HG02623 (cell line): ENCODE data around the gene SMYD2.

Experiments
- ATAC-seq: cut with Tn5 transposase; IDR thresholded peaks from one replicate; pipeline ENCODE4 v1.9.1; 2021; ENCODE audit warnings: moderate library complexity; ENCODE audit not compliant: unreplicated experiment

Gene SMYD2

DNA sequence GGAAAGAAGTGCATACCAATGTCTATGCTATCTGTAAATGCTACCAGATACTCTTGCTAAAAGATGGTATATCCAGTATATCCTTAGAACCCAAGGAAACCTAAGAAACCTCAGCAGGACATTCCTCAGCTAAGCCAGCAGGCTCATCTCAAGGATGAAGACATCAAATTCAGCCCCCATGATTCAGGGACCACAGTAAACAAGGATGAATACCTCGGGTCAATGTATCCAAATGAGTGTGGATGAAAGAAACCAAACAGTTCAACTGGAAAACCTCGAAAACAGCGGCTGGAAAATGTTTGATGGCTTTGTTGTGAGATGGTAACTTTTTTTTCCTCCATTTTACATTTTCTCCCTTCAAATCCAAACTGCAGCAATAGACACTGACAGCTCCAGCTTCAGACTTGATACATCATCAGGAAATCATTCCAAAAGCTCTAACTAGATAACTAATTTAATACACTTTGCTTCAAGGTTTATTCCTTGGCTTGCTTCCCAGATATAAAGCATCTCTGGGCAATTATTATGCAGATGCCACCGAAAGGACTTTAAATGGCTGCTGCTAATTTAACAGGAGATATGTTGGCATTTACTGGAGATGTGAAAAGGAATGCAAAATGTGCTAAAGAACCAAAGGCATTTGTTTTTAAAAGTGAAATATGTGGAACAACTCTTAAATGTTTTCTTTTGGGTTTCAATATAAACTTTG, 73.6 kb downstream of the SMYD2 start:
- ATAC-seq: no peak

DNA sequence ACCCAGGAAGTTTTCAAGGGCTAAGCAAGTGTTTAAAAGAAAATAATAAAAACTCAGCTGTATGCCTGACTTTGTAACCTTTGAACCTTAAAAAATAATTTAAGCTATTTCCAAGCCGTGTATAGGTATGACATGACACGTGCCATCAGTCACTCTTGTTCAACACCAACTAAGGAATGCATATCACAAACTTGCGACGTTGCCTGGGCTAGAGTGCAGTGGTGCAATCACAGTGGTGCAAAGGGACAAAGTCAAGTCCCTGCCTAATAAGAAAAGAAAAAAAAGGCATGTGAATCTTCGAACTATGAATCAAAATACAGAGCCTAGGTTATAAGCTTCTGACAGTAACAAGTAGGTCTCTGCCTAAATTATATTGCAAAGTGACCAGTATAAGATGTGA, 79.2 kb downstream of the SMYD2 start:
- ATAC-seq: no peak

DNA sequence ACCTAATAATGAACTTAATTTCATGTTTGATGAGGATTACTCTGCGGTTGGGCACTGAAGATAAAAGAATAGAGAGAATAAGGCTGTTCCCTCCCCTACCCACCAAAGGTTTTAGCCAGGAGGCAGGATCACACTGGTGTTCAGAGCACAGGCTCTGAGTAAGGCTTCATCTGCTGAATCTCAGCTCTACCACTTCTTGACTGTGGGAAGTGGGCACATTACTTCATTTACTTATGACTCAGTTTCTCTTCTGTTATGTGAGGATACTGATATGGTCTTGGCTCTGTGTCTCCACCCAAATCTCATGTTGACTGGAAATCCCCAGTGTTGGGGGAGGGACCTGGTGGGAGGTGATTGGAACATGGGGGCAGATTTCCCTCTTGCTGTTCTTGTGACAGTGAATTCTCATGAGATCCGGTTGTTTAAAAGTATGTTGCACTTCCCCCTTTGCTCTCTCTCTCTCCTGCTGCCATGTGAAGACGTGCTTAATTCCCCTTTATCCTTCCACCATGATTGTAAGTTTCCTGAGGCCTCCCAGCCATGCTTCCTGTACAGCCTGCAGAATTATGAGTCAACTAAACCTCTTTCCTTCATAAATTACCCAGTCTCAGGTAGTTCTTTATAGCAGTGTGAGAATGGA, 79.7 kb downstream of the SMYD2 start:
- ATAC-seq: no peak

DNA sequence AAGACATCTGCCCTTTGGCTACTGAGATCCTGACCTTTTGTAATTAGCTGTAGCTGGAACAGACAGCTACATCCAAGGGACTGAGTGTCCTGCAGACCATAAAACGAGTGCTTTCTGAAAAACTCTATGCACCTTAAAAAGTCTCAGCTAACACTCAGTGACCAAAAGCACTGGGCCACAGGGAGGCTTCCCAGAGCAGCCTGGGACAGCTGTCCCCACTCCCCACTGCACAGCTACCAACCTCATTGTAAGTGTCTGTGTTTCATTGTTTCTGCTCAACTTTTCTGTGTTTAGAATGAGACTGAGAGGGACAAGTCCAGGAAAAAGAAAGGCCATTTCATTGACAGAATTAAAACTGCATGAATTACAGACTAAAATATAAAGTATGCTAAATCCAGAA, 80.7 kb downstream of the SMYD2 start:
- no peak for ATAC-seq

DNA sequence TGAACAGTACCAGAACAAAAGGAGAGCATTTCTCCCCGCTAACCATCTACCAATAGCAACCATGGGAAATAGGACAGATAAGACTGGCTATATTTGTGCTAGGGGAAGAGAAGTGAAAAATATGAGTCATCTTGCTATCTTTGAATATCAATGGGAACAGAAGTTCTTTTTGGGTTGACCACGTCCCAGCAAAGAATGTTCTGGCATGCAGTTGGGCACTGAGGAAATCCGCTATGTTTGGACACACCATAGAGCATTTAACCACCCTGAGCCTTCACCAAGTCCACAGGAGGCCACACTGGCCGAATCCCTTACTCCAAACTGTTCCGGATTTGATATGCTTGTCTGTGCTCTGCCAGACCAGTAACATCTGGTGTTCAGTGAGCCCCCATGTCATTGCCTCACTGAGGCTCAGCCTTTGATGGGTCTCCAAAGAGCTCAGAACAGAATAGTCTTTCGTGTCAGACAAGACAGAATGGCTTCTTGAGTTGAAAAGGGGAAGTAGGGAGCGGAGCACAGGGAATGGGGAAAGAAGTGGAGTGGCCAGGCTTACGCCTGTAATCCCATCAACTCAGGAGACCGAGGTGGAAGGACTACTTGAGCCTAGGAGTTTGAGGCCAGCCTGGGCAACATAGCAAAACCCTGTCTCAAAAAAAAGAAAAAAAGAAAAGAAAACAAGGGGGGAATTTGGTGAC, 81.4 kb downstream of the SMYD2 start:
- no peak for ATAC-seq

DNA sequence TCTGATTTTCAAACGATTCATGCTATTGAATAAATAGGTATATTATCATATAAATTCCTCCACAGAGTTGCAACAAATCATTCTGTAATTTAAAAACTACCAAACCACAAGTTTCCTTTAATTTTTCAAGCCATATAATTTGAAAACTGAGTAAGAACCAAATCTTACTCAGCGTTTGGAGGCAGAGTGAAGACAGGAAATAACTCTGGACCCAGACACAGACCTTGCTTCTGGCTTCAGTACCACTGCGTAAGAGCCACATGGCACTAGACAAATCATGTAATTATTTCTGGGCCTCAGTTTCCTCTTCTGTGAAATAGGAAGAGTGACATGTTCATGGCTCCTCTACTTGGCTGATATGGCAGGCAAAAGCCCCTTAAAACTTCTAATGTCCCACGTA, 82.4 kb downstream of the SMYD2 start:
- no peak for ATAC-seq

DNA sequence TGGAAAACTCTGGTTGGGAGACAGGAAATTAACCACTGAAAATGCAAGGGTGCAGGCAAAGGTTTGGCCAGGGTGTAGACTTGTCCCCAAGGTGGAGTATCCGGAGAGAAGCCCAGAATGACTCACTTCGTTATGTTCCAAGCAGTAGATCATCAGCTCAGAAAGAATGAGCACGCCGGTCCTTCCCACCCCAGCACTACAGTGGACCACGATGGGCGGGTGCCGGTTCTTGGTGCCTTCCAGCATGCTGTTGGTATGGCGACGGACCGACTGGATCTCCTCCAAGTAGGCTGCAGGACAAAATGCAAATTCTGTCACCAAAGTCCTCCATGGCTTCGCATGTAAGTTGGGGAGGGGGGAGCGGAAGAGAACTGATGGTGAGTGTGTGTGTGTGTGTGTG, 83.4 kb downstream of the SMYD2 start:
- ATAC-seq: no peak

DNA sequence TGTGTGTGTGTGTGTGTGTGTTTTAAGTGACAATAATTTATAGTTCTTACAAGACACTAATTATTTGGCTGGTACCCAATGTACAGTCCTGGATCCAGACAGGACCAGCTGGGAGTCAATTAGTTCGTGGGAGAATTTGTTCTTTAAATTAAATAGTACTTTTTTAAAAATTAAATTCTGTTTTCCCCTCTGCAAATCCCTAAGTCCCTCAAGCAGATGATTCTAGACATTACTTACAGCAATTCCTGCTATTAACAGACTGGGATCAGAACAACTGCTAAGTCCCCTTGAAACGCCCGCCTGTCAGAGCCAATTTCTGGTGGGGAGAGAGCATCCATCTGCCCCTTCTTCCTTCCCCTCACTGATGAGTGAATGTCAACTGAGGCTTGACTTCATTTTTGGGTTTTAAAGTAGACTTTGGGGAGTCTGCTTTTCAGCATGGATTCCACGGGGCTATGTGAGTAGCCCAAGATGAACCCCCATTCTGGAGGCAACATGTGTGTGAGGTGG, 83.9 kb downstream of the SMYD2 start:
- ATAC-seq: no peak

DNA sequence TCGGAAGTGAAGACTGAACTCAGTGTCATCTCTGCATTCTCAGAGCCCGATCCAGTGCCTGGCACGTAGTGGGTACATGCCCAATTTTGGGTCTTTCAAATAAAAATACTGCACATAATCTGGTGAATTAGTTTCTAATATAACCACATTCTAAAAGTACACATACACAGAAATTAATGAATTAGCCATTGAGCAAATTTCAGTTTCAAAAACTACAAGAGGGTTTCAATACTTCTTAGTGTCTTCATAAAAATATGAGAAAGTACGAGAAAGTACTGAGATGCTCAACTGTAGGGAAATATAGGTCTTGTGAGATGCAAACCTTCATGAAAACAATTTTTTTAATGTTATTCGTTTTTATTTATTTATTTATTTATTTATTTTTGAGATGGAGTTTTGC, 86.9 kb downstream of the SMYD2 start:
- no peak for ATAC-seq

DNA sequence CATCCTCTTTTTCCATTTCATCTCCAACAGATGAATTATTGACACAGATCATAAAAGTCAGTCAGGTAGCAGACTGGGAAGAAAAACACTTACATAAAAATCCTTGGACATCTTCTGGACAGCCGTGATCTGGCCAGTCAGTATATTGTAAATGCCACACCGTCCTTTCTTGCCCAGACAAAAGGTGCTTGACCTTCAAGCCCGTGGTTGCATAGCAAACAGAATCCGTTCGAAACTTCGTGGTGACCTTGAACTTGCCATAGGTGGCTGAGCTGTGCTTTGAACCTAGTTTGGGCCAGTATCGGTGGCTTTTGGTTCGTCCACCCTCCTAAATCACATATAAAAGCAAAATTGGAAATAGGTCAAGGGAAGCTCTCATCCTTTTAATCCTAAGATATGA, 88.4 kb downstream of the SMYD2 start:
- no peak for ATAC-seq

DNA sequence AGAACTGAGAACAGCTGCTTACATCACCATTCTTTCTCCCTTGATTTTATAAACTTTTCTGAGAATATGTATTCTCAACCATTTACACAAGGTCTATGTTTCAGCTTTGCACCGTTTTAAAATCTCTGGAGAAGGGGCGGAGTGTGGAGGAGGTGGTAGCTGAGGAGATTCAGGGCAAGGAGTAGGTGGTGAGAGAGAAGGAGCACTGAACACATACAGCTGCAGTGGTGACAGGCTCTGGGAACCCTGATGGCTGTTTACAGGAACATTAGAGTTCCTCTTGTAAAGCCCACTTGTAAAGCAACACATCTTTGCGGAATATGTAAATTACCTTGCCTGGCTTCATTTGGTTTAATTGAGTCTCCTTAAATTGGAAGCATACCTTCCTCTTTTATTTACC, 89.7 kb downstream of the SMYD2 start:
- no peak for ATAC-seq

DNA sequence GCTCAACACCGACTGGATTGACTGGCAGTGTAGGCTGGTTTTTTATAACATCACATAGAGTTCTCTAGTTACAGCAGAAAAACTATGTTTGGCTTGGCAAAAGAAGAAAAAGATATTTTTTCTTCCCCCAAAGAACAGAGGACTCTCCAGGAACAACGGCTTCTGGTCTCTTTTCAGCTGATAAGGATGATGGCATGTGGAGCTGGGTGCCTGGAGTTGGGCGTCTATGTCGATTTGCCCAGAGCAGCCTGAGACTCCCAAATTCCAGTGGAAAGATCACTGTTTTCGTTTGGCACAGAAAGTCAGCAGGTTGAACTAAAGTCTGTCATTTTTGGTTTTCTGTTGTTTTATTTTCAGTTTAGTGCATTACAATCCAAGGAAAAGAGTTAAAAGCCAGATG, 91.1 kb downstream of the SMYD2 start:
- ATAC-seq: no peak

DNA sequence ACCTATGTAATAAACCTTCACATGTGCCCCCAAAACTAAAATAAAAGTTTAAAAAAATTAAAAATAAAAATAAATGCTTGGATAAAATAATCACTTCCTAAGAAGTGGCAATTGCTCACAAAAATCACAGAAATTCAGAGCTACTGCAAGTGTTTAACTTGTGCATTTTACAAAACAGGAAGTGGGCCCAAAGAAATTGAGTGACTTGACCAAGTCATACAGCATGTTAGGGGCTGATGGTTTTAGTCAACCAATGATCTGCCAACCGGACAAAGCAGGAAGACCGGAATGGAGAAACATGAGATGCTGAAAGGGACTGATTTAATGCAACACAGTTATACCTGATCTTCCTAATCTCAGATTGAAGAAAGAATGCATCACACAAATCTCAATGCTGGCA, 96.5 kb downstream of the SMYD2 start:
- ATAC-seq: no peak

DNA sequence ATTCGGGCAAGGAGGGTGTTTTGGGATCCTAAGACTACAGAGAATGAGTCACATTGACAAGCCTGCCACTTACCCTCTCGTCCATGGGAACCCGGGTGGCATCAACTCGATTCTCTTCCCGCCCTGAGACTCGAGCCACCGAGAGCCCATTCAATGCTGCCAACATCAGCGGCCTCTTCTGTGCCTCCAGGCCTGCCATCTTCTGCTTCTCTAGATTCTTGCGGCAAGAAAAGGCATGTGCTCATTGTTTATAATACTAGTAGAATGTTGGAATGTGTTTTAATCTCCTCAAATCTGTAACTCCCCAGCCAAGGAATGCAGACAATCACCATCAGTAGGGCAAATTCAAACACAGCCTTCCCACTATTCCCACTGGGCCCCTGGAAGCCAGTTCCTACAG, 96.9 kb downstream of the SMYD2 start:
- ATAC-seq: no peak

DNA sequence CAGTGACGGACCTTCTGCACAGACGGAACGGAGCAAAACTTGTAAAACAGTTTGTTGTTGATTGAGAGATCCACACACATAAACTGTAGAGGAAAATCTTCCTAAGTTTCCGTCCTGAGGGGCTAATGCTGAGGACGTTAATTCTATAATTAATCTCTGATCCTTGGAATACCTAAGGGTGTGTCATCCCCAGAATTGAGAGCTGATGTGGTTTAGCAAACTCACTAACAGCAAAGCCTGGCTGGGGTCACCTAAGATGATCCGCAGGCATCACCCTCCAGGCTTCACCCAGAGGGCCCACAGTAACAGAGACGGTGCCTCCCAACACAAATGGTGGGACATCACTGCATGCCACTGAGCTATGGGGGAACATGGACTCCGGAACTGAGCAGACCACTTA, 97.5 kb downstream of the SMYD2 start:
- ATAC-seq: no peak

DNA sequence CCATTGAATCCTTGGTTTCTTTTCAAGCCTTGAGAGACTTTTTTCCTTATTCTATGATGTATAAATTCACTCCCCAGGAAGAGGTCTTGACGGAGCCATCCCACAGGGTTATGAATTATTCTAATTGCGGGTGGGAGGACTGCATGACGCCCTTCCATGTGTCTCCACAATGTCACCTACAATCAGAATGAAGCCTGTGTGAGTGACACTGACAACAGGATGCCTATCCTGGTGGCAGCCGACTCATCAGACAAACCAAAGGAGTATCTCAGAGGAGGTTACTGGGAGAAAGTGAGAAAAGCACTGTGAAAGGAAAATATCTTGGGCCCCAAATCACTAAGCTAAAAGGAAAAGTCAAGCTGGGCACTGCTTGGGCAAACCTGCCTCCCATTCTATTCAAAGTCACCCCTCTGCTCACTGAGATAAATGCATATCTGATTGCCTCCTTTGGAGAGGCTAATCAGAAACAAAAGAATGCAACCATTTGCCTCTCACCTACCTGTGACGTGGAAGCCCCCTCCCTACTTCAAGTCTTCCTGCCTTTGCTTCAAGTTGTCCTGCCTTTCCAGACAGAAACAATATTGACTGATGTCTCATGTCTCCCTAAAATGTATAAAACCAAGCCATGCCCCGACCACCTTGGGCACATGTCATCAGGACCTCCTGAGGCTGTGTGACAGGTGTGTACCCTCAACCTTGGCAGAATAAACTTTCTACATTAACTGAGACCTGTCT, 98.4 kb downstream of the SMYD2 start:
- no peak for ATAC-seq

DNA sequence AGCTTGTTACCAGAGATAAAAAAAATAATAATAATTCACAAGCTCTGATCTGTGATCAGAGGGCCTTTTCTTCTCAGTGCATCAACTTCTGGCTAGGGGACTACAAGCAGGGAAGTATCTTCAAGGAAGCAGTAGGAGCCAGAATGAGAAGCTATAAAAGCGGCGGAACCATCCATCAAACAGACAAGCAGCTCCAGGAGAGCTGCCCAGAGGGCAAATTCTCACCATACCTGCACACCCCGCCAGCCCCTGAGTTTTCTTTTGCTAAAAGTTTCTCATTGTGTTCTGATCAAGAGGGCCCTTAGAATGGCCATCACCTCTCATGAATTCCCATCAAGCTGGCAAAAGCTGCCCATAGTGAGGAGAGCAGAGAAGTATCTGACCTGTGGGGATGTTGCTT, 99.4 kb downstream of the SMYD2 start:
- ATAC-seq: no peak

DNA sequence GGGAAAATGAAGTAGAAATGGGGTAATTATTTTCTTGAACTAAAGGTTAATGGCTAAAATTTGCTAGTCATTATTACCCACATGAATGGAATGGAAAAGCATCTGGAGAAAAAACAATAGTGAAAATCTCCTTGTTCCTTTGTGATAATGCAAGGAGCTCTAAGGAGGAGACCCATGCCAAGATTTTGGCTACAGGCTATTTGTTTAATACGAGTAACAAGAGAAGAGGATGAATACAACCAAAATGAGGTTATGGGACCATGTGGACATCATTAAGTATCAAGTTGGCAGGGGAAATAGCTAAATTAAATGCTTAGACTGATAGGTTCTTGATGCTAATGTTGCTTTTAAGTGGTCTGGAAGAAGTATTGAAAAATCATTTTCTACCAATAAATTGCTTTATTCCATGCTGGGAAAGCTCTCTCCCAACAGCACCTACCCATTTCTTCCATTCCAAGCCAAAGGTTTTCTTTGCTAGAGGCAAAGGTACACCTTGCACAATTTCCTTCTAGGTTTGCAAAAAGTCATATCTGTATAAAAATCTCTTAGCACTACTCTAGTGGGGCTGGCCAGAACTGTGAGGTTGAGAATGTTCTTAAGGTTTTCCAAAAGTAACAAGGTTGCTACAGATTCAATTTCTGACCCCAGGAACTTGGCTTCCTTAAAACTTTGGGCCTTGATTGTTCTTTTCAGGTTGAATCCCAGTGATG, 100.2 kb downstream of the SMYD2 start:
- ATAC-seq: no peak

DNA sequence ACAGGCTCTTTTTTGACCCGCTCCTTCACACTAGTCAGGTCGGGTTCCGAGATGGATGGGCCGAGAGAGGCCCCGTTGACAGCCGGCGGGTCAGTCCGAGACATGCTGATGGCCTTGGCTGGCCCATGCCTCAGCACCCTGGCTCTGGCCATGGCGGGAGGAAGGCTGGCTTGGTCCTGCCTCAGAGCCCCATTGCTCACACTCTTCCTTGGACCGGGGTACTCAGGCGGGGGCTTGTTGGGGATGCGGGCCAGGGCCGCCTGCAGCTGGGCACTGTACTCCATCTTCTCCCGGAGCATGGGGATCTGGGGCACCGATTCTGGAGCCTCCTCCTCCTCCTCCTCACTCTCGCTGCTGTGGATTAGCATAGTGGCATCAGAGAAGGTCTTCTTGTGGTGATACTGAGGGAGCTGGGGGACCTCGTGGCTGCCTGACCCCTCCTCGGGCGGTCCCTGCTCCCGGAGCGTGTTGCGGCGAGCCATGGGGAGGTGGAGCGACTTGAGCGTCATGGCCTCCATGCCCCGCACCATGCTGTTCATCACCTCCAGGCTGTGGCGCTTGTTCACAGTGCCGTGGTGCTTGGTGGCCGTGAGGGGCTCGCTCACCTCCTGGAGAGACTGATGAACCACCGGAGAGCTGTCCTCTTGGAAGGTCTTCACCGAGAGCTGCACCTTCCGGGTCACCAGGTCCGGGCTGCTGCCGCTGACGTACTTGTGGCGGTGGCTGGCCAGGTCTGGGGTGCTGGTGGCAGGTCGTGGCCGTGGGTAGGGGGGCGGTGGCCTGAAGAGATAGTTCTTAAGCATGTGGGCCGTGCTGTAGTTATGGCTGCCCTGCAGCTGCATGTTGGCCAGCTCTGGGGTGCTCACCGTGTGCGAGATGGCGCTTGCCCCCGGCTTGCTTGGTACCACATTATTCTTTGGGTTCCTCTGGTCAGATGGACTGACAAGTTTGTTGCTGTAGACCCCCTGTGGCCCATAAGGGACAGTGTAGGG, 102.7 kb downstream of the SMYD2 start:
- no peak for ATAC-seq
